ENCODE results near the gene PIM1. TPM values are rescaled to one million over a fixed set of nuclear protein-coding genes. Genes with fewer than 3 reads are reported as not detected.

Gene PIM1
- total RNA-seq, 1 experiment from 2014 or later, result 47.5 TPM

DNA sequence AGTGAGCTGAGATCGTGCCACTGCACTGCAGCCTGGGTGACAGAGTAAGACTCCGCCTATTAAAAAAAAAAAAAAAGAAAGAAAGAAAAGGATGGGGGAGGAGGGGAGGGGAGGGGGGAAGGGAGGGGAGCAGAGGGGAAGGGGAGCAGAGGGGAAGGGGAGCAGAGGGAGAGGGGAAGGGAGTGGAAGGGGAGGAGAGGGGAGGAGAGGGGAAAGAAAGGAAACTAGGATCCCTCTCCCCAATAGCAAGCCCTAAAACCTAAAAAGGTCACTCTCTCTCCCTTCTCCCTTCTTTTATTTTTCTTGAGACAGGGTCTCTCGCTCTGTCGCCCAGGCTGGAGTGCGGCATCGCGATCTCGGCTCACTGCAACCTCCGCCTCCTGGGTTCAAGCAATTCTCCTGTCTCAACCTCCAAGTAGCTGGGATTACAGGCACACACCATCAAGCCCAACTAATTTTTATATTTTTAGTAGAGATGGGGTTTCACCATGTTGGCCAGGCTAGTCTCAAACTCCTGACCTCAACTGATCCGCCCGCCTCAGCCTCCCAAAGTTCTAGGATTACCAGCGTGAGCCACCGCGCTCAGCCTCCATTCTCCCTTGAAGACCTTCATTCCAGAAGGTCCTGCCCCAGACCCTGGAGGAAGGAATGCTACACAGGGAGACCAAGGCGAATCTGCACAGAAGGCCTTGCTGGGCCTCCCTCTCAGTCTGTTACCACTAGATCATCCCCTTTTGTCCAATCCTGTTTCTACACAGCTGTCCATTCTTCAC, 45.8 kb upstream of the PIM1 start:
- Histone ChIP-seq H2BK20ac (ENCODE audit: low read depth, low read length, poor library complexity, severe bottlenecking) (no peak overlapping the region), H2AK5ac (ENCODE audit: insufficient read length, low read length) (no peak overlapping the region), H4K91ac (ENCODE audit: insufficient read length, low read depth, low read length) (no peak overlapping the region), H3K27me3 (ENCODE audit: insufficient read depth, low read length) (no peaks in the 10 kb centered on the region), H2BK120ac (ENCODE audit: low read depth, low read length, poor library complexity, severe bottlenecking) (no peak overlapping the region), H3K23me2 (ENCODE audit: insufficient read length, low read depth, low read length, poor library complexity, severe bottlenecking) (peaks cover 8% of the 10 kb centered on the region), H3K27ac (ENCODE audit: insufficient read length, low read depth, low read length) (no peak overlapping the region), H2BK5ac (ENCODE audit: insufficient read length, low read length) (no peak overlapping the region), H3K4me1 (ENCODE audit: insufficient read depth, low read length) (peaks cover 10% of the 10 kb centered on the region), H3K14ac (ENCODE audit: insufficient read depth, low read length) (no peak overlapping the region), H3K9ac (ENCODE audit: extremely low read depth, insufficient read length, low read length) (no peak overlapping the region), H3K56ac (ENCODE audit: insufficient read length, low read depth, low read length) (no peak overlapping the region), H4K5ac (ENCODE audit: insufficient read length, low read depth, low read length) (no peak overlapping the region), H2BK15ac (ENCODE audit: low read depth, low read length) (no peak overlapping the region), H4K8ac (replicated peaks; ENCODE audit: insufficient read length, low read depth, low read length) (no peak overlapping the region), H2AFZ (ENCODE audit: low read length) (no peak overlapping the region), H3K79me1 (ENCODE audit: insufficient read depth, low read depth, low read length, poor library complexity, severe bottlenecking) (peaks cover 5% of the 10 kb centered on the region), H3K9me3 (ENCODE audit: control insufficient read depth, low read depth, low read length) (no peaks in the 10 kb centered on the region), H3K23ac (ENCODE audit: insufficient read length, low read depth, low read length) (no peak overlapping the region), H3T11ph (ENCODE audit: low read length) (no peak overlapping the region), H2BK12ac (ENCODE audit: insufficient read length, low read depth, low read length) (no peak overlapping the region), H3K18ac (ENCODE audit: insufficient read length, low read depth, low read length) (peak overlapping the region; percentile 27), H3K4ac (ENCODE audit: low read depth, low read length) (no peak overlapping the region; the same call in 1 of the 2 replicates), H3K79me2 (ENCODE audit: insufficient read depth, low read length) (no peaks in the 10 kb centered on the region), H4K20me1 (ENCODE audit: control insufficient read depth, insufficient read depth, insufficient read length) (no peaks in the 10 kb centered on the region), H3K4me2 (ENCODE audit: insufficient read depth, insufficient read length, low read length) (no peak overlapping the region)
- Mint-ChIP-seq H3K4me3 (peak overlapping the region in 1 of 2 experiments; percentile 59; a peak in 2 of 5 replicates), H3K36me3 (ENCODE audit: insufficient read depth in 1 of 3, low read depth in 3 of 3) (peaks cover 7 to 18% (median 13%) of the 10 kb centered on the region in 3 experiments), H3K4me1 (peaks cover 47 to 63% of the 10 kb centered on the region in 2 experiments), H3K27ac (peak overlapping the region; percentile 92 to 100 (median 94)), H3K9me3 (no peaks in the 10 kb centered on the region), H3K27me3 (ENCODE audit: low read depth) (no peaks in the 10 kb centered on the region)
- WGBS (ENCODE audit: extremely low coverage, insufficient read length, low lambda C conversion rate), result no CpG with 5 or more reads among the region's 15 CpGs
- DNase-seq, result peak; percentile 55
- TF ChIP-seq, protein P1, sequence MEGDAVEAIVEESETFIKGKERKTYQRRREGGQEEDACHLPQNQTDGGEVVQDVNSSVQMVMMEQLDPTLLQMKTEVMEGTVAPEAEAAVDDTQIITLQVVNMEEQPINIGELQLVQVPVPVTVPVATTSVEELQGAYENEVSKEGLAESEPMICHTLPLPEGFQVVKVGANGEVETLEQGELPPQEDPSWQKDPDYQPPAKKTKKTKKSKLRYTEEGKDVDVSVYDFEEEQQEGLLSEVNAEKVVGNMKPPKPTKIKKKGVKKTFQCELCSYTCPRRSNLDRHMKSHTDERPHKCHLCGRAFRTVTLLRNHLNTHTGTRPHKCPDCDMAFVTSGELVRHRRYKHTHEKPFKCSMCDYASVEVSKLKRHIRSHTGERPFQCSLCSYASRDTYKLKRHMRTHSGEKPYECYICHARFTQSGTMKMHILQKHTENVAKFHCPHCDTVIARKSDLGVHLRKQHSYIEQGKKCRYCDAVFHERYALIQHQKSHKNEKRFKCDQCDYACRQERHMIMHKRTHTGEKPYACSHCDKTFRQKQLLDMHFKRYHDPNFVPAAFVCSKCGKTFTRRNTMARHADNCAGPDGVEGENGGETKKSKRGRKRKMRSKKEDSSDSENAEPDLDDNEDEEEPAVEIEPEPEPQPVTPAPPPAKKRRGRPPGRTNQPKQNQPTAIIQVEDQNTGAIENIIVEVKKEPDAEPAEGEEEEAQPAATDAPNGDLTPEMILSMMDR (conservative IDR thresholded peaks at IDR 0.05), result no peak; the same call in 2 of the 3 replicates
